GM21717 (cell line): ENCODE data around the gene NFIA.
"Not testable (repeated sequence)": the region's sequence is repeated elsewhere in the genome, so short reads cannot be mapped to it uniquely, and the experiment has no call there.

Source experiments
- ATAC-seq: cut with Tn5 transposase; IDR thresholded peaks from one replicate; pipeline ENCODE4 v1.9.1; 2021; ENCODE audit warnings: mild to moderate bottlenecking, moderate library complexity; ENCODE audit not compliant: unreplicated experiment

Gene NFIA

GRCh38 chr1:61461406-61462384, 379.3 kb downstream of the NFIA start:
- no peak for ATAC-seq

GRCh38 chr1:61462628-61463027, 380.3 kb downstream of the NFIA start:
- ATAC-seq: no peak

GRCh38 chr1:61463220-61463619, 380.9 kb downstream of the NFIA start:
- ATAC-seq: no peak

DNA sequence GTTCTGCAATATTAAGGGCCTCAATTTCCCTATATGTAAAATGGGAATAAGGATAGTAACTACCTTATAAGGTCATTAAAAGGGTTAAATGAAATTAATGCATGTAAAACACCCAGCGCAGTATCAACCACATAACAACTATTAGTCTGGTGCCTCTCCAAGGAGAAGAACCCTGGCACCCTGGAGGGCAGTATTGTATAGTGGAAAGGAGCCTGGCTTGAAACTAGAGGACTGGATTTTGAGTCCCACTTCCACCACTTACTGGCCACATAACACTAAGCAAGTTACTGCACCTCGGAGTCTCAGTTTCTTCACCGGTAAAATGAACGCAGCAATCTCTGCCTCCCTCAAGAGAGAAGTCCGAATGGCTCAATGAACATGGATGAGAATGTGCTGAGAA, 385.5 kb downstream of the NFIA start:
- not testable (repeated sequence) for ATAC-seq

DNA sequence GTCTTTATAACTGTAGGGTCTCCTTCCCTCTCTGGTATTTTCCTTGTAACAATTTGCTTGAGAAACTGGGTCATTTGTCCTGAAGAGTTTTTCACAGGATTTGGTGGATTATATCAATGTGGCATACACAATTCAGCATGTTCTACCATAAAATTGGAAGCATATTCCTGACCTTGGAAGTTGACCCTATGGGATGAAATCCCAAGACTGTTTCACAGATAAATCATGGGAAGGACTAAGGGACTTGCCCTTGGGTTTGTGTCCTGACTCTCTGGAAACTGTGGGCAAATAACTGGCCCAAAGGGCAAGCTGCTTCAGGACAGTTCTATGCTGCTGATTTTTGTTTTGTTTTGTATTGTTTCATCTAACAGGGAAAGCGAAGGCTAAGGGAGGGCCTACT, 387.0 kb downstream of the NFIA start:
- ATAC-seq: no peak

DNA sequence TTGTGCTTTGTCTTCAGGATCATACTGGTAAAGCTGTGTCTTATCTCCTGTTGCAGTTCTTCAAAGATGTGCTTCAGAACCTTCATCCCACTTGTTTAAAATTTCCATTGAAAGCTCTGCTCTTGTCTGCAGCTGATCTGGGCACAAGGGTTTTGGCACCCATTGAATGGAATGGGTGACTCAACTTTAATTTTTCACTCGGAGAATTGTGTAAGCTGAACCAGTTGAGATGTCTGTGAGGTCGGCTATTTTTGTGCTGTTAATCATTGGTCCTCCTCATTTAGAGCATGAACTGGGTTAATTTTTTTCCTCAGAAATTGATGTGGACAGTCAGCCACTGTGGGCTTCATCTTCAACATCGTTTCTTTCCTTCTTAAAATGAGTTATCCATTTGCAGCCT, 390.5 kb downstream of the NFIA start:
- no peak for ATAC-seq

DNA sequence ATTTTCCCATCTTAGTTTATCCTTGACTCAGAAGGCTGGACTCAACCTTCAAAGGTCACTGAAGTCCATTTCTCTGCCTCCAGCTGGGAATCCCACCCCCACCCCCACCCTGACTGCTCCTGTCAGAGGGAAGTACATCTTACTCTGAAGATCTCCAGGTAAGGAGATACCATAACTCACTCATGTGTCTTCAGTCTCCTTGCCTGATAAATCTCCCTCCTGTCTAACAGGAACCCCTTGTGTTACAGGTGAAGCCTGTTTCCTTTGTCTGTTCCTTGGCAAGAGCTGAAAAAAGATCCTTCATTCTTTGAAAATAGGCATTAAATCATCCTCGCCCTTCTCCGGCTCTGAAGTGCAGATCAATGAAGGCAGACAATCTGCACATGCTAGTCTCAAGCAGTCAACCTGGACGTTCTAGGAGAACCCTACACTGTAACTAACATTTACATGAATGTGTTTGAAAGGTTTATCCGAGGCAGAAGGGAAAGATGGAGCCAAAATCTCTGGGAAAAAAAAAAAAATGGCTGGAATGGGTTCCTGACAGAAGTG, 392.0 kb downstream of the NFIA start:
- no peak for ATAC-seq

DNA sequence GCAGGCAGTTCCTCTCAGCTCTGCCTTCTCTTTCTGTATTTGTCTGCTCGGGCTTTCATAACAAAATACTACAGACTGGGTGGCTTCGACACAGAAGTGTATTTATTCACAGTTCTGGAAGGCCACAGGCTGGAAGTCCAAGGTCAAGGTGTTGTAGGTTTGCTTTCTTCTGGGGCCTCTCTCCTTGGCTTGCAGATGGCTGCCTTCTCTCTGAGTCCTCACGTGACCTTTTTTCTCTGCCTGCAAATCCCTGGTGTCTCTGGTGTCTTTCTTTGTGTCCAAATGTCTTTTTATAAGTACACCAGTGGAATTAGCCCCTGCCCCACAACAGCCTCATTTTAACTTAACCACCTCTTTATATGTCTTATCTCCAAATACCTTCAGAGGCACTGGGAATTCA, 392.6 kb downstream of the NFIA start:
- no peak for ATAC-seq

- ATAC-seq: no peak
Observed at GRCh38 chr1:61477301-61477700, 394.9 kb downstream of the NFIA start.

- no peak for ATAC-seq
Observed at GRCh38 chr1:61480273-61480935, 398.0 kb downstream of the NFIA start.

- no peak for ATAC-seq
Observed at GRCh38 chr1:61481315-61481715, 399.0 kb downstream of the NFIA start.

DNA sequence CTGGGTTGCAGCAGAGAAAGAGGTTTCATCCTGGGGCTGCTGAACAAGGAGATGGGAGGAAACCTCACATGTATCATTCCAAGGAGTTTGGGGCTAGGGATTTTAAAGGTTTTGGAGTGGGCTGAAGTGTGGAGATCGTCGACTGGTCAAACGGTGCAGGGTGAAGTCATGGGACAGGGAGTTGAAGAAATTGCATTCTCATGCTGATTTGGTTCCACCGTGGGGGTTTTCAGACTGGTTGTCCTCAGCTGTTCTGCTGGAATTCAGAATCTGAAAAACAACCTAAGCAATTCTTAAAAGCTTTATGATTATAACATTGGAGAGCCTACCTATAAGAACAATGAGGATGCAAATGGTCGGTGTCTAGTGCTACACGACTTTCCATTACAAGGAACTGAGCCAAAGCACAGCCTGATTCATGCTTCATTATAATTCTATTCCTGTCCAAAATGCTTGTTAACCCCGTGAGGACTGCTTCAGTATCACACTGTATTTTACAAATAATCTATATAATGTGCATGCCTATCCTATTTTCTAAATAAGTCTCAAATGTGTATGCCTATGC, 399.9 kb downstream of the NFIA start:
- no peak for ATAC-seq

DNA sequence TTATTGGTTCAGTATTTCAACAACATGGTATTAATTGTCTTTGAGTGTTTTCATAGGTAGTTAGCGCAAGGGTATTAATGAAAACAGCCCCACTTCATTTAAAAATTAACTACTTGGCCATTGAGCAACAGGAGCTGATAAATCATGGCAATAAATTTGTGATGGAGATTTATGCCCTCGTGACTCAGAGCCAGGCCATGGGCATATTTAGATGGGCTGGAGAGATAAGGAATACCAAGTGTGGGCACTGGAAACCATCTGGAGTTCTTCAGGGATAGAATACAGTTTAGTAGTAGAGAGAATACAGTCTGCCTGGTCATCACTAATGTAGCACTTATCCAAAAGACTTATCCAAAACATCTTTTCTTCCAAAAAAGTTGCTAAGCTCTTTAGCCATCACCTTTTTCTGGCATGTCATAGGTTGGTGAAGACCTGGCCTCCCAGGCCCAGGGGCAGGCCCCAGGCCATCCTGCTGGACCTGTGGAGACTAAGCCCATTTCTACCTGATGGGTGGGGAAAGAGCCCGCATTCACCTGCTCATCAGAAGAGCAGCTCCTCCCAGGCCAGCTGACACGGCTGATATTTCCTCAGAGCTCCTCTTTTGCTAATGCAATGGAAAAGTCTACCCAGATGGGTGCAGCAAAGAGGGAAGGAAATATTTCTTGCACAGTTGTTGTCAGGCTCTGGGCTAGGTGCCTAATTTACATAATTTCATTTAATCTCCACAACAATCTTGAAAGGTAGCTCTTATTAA, 404.6 kb downstream of the NFIA start:
- ATAC-seq: no peak

GRCh38 chr1:61487801-61488200, 405.4 kb downstream of the NFIA start:
- no peak for ATAC-seq

DNA sequence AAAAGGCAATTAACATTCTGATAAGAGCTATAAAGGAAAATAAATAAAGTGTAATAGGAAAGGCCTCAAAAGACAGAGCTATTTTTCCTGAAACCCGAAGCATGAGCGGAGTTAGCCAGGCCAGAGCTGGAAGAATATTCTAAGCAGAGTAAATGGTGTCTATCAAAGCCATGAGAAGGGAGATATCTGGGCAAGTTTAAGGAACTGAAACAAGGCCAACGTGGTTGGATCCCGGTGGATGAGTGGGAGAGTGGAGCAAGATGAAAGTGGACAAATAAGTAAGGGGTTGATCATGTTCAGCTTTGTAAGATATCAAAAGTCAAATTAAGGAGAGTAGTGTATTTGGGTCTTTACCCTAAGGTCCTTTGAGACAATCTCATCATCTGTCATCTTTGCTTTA, 408.6 kb downstream of the NFIA start:
- ATAC-seq: no peak

DNA sequence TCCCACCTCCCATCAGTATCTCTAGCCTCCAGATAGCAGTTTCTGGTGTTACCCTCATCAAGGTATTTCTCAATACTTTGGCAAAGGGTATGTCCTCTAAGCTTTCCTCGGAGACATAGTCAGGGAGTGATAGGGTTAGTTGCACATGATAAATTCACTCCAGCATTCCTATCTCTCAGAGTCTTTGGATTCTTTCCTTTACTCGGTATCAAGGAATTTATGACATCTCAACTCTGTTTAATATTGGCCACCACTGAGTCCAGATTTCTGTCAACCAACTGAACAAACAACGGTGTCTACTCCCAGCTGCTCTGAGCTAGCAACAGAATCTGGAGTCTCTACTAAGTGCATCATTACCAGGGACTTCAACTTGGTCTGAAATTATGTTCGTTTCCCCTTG, 409.1 kb downstream of the NFIA start:
- no peak for ATAC-seq

GRCh38 chr1:61494000-61494399, 411.6 kb downstream of the NFIA start:
- ATAC-seq: no peak

DNA sequence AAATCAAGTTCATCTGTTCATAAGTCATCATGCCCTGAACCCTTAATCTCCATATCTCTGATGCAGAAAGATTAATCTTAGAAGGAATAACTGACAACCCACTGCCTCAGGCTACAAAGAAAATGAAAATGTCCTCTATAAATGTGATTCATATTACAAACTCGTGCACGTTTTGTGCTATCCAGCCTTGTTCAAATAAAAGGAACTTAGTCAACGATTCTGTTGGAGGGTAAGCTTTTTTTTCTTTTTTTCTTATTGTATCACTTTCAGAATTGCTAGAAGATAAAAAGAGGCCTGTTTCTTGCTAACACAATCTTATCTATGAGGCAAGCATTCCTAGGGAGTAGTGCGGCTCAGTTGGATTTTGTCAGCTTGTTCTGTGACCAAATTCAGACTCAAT, 414.1 kb downstream of the NFIA start:
- ATAC-seq: no peak

GRCh38 chr1:61497013-61497412, 414.7 kb downstream of the NFIA start:
- ATAC-seq: no peak

GRCh38 chr1:61498342-61498741, 416.0 kb downstream of the NFIA start:
- no peak for ATAC-seq
